COR-L47 (cell line): Measurements from ENCODE around the gene OGT.
"Not testable (repeated sequence)": the region's sequence is repeated elsewhere in the genome, so short reads cannot be mapped to it uniquely, and the experiment has no call there.

Source experiments
- DNase-seq: peaks from one replicate; lab custom pipeline; 2025; lab: John Stamatoyannopoulos, UW

OGT gene

GRCh38 chrX:71540801-71541200 lies 7.9 kb downstream of the OGT start:
- DNase-seq = no peak

- DNase-seq = no peak
These were observed 8.5 kb downstream of the OGT start for GRCh38 chrX:71541210-71542022.

DNA sequence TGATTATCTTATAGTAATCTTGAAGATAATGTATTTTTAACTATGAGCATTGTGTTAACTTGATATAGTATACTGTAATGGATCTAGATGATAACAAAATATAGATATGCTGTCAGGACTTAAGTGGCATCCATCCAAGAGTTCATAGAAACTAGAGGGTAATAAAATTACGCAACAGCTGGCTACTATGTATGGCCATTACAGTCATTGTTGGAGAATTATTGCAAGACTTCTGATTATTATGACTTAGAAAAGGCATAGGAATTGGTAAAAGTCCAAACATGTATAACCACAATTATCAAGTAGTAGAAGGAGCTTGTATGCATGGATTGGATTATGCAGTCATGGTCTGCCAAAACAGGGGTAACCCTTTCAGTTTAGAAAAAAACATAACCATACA lies 9.5 kb downstream of the OGT start:
- DNase-seq = no peak

DNA sequence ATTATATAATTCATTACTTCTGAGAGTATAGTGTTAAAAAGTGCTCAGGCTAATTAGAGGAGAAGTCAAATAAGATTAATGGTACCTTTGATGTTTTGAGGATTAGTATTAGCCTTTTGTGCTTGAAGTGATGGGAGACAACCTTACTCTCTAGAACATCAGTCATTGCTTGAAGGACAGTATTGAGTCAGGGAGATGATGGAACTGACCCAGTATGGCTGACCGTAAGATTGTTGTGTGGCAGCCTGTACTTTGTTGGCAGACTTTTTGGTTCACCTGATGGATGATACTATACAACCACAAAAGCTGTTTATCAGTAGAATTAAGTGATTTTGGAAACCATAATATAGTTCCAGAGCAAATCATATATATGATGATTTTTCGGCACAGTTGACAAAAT lies 9.9 kb downstream of the OGT start:
- no peak for DNase-seq

DNA sequence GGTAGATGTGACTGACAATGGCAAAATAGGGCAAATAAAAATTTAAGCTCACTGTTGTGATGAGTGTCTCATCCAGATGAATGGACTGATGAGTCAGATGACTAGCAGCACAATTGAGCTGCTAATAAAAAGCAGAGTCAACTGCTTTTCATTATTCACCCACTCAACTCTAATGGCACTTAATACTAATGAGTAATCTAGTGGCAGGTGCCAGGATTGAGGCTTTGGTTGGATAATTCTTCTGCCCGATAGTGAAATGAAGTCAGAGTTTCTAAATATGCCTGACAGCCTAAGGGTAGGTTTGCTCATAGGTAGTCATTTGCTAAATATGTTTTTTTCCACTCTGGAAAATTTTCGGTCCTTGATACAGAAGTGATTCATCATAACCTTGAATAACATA lies 10.4 kb downstream of the OGT start:
- DNase-seq = no peak

- no peak for DNase-seq
These were observed 12.5 kb downstream of the OGT start for GRCh38 chrX:71545364-71545763.

DNA sequence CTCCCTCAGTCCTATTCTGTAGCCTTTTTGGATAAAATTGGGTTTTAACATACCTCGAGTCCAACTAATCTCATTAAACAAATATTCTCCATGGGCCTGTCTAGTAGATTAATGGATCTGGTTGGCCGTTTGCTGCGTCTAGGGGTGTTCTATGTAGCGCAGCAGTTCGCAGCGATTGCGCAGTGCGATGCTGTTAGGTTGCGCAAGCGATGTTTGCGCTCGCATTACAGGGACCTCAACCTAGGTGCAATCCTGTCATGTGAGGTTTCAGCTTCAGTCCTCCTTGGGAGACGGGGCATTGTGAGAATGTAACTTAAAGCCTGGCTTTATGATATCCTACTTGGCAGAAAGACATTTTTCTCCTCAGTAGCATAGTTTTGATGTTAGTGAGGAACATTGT lies 14.0 kb downstream of the OGT start:
- DNase-seq = no peak

- no peak for DNase-seq
These were observed 14.4 kb downstream of the OGT start for GRCh38 chrX:71547339-71547738.

GRCh38 chrX:71549986-71550385 lies 17.1 kb downstream of the OGT start:
- no peak for DNase-seq

GRCh38 chrX:71550578-71550977 lies 17.7 kb downstream of the OGT start:
- DNase-seq = no peak

GRCh38 chrX:71556036-71556435 lies 23.1 kb downstream of the OGT start:
- DNase-seq = no peak

- no peak for DNase-seq
These were observed 26.0 kb downstream of the OGT start for GRCh38 chrX:71558920-71559319.

DNA sequence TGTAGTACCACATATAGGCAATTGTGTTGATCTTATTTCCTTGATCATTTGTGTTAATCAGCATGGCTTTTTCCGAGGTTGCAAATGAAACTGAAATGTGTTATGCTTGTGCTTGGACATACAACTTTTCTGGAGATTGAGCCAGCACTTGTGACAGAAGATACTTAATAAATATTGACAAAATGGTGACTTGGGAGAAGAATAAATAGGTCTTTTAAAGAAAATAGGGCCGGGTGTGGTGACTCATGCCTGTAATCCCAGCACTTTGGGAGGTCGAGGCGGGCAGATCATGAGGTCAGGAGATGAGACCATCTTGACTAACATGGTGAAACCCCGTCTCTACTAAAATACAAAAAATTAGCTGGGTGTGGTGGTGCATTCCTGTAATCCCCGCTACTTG lies 26.9 kb downstream of the OGT start:
- not testable (repeated sequence) for DNase-seq

DNA sequence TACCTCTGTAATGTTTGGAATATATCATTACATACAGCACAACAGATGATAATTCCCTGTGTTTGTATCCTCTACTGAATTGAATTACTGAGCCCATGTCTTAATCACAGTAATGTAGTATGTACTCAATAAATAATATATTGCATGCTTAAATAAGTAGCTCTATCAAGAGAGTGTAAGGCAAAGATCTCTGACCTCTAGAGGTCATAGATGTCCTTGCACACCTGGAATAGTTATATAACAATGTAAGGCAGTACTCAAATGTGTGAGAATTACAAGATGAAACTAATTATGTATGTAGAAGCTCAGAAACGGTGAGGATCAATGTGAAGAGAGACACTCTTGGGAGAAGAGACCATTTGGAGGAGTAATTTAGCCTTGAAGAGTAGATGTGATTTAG lies 31.0 kb downstream of the OGT start:
- DNase-seq = no peak

- no peak for DNase-seq
These were observed 32.7 kb downstream of the OGT start for GRCh38 chrX:71565474-71566041.

GRCh38 chrX:71571390-71571789 lies 38.5 kb downstream of the OGT start:
- DNase-seq = not testable (repeated sequence)

DNA sequence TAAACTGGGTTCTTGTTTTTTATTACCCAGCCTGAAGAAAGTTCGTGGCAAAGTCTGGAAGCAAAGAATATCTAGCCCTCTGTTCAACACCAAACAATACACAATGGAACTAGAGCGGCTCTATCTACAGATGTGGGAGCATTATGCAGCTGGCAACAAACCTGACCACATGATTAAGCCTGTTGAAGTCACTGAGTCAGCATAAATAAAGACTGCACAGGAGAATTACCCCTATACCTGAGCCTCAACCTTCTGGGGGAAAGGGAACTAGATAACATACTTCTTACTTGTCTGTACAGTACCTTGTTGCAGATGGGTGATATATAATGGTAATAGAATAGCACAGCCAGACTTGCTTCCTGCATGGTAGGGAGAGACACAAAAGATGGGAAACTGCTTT lies 40.7 kb downstream of the OGT start:
- DNase-seq = no peak

GRCh38 chrX:71577682-71578081 lies 44.8 kb downstream of the OGT start:
- no peak for DNase-seq

GRCh38 chrX:71578253-71579135 lies 45.6 kb downstream of the OGT start, which contains the start of gene GCNA:
GCNA (plus strand) TSS chrX:71578437; CDS start chrX:71580822, 2,385 bp downstream.
- no peak for DNase-seq

GRCh38 chrX:71579136-71579989 lies 46.5 kb downstream of the OGT start:
- DNase-seq = no peak

GRCh38 chrX:71579990-71580380 lies 47.1 kb downstream of the OGT start:
- no peak for DNase-seq

- no peak for DNase-seq
These were observed 48.3 kb downstream of the OGT start for GRCh38 chrX:71581210-71581609.
